CD8-positive, alpha-beta memory T cell (primary cell): ENCODE measurements around the gene SYT17. TPM values are rescaled to one million over a fixed set of nuclear protein-coding genes. Genes with fewer than 3 reads are reported as not detected.

Experiments used
- CTCF ChIA-PET: fragments of 350-600 bp; sonication (Branson Sonifier 250); formaldehyde crosslinking; loops from one replicate; lab custom pipeline; 2021; ENCODE audit warnings: antibody characterized with exemption; lab: Charles Lee
- POLR2A ChIA-PET: fragments of 350-600 bp; sonication (Branson Sonifier 250); formaldehyde crosslinking; loops from one replicate; lab custom pipeline; 2021; ENCODE audit warnings: antibody characterized with exemption; lab: Charles Lee
- DNase-seq, 5 donors: peaks; one replicate each; pipeline versions ENCODE4 v3.0.0 to v3.0.0-alpha.2; 2020 to 2022; ENCODE audit warnings: mixed read lengths in 1 of 5
- H3K27ac ChIP-seq: one replicate; pipeline ENCODE4 v1.7.0; 2013; ENCODE audit warnings: low read depth, mild to moderate bottlenecking, low read length, moderate library complexity
- H3K27me3 ChIP-seq: 2 replicates; pipeline ENCODE4 v1.7.0; 2013; ENCODE audit warnings: low read length, mild to moderate bottlenecking; ENCODE audit not compliant: insufficient read depth, poor library complexity, severe bottlenecking
- H3K36me3 ChIP-seq: 2 replicates; pipeline ENCODE4 v1.7.0; 2013; ENCODE audit warnings: mild to moderate bottlenecking, low read length, moderate library complexity; ENCODE audit not compliant: insufficient read depth
- H3K4me1 ChIP-seq: 2 replicates; pipeline ENCODE4 v1.7.0; 2013; ENCODE audit warnings: mild to moderate bottlenecking, low read length, moderate library complexity; ENCODE audit not compliant: insufficient read depth
- H3K4me3 ChIP-seq: 2 replicates; pipeline ENCODE4 v1.7.0; 2013; ENCODE audit warnings: mild to moderate bottlenecking, low read length
- H3K9me3 ChIP-seq: 2 replicates; pipeline ENCODE4 v1.7.0; 2013; ENCODE audit warnings: mild to moderate bottlenecking, low read length
- H3K27ac Mint-ChIP-seq, 8 donors: one replicate each; pipeline ENCODE4 v1.8.0; 2020 to 2021; ENCODE audit warnings: mixed read lengths in 8 of 8, mild to moderate bottlenecking in 6 of 8, inconsistent platforms in 3 of 8, moderate library complexity in 3 of 8
- H3K27me3 Mint-ChIP-seq, 2 donors: one replicate each; pipeline ENCODE4 v1.8.0; 2020 to 2021; ENCODE audit warnings: mixed read lengths in 2 of 2, mild to moderate bottlenecking in 1 of 2, moderate library complexity in 1 of 2
- H3K36me3 Mint-ChIP-seq, 3 donors: one replicate each; pipeline ENCODE4 v1.8.0; 2020 to 2021; ENCODE audit warnings: mixed read lengths in 3 of 3, inconsistent platforms in 1 of 3, mild to moderate bottlenecking in 1 of 3
- H3K4me1 Mint-ChIP-seq, 3 donors: one replicate each; pipeline ENCODE4 v1.8.0; 2020 to 2021; ENCODE audit warnings: mixed read lengths in 3 of 3, inconsistent platforms in 1 of 3, mild to moderate bottlenecking in 1 of 3
- H3K4me3 Mint-ChIP-seq, 7 donors: one replicate each; pipeline ENCODE4 v1.8.0; 2020 to 2021; ENCODE audit warnings: mixed read lengths in 7 of 7, mild to moderate bottlenecking in 6 of 7, moderate library complexity in 4 of 7, inconsistent platforms in 2 of 7
- H3K9me3 Mint-ChIP-seq, 5 donors: one replicate each; pipeline ENCODE4 v1.8.0; 2020 to 2022; ENCODE audit warnings: mixed read lengths in 5 of 5, mild to moderate bottlenecking in 3 of 5, moderate library complexity in 2 of 5, inconsistent platforms in 1 of 5
- polyA plus RNA-seq: library from polyadenylated mRNA; unstranded; fragments of 300-500 nt; fragmentation: Illumina TruSeq; gene quantifications from one replicate; pipeline ENCODE4 v1.2.3, GENCODE V29; 2021
- total RNA-seq, 2 experiments: library from RNA; stranded (reverse); gene quantifications; one replicate each; pipeline ENCODE4 v1.2.3, GENCODE V29; 2021

The SYT17 gene
- total and polyA plus RNA-seq, 3 experiments from 2014 or later, result not detected

- Mint-ChIP-seq H3K4me3 (no peak overlapping the region), H3K4me1 (no peaks in the 10 kb centered on the region), H3K36me3 (no peaks in the 10 kb centered on the region), H3K27ac (no peak overlapping the region), H3K27me3 (peaks cover 3 to 6% of the 10 kb centered on the region in 2 donors), H3K9me3 (peaks cover 0 to 6% (median 2%) of the 10 kb centered on the region in 5 donors)
- Histone ChIP-seq H3K27me3 (no peaks in the 10 kb centered on the region), H3K4me3 (no peak overlapping the region), H3K9me3 (no peaks in the 10 kb centered on the region), H3K36me3 (no peaks in the 10 kb centered on the region), H3K27ac (no peak overlapping the region), H3K4me1 (no peaks in the 10 kb centered on the region)
- POLR2A ChIA-PET, result no interaction called here
- no peak for DNase-seq
- CTCF ChIA-PET, result no interaction called here
These were observed 20.4 kb downstream of the SYT17 start for GRCh38 chr16:19188406-19188805.

DNA sequence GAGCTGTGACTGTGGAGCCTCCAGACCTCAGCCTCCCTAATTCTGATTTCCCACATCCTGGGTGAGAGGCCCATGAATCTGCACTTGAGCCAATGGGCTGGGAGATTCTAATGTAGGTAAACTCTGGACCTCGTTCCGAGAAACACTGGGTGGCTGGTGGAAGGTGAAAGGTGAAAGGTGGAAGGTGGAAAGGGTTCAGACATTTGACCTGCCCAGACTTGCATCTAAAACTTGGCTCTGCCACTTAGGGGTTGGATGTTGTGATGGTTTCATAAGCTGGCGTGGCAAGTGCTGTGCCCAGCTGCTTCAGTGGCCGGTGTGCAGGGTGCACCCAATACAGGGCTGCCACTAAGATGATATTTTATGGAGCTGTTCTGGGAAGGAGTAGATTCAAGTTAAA, 24.8 kb downstream of the SYT17 start:
- H3K27me3 Mint-ChIP-seq, result peaks cover 6 to 10% of the 10 kb centered on the region in 2 donors
- ChIA-PET CTCF (no interaction called here), POLR2A (no interaction called here)
- DNase-seq, result no peak
- H3K27me3 ChIP-seq, result no peaks in the 10 kb centered on the region
- H3K4me1 ChIP-seq, result no peaks in the 10 kb centered on the region
- no peaks in the 10 kb centered on the region for H3K36me3 Mint-ChIP-seq
- no peak overlapping the region for H3K27ac ChIP-seq
- no peak overlapping the region for H3K4me3 Mint-ChIP-seq
- H3K4me1 Mint-ChIP-seq, result no peaks in the 10 kb centered on the region
- H3K9me3 ChIP-seq, result no peaks in the 10 kb centered on the region
- H3K27ac Mint-ChIP-seq, result no peak overlapping the region
- H3K9me3 Mint-ChIP-seq, result peaks cover 0 to 6% (median 3%) of the 10 kb centered on the region in 5 donors
- H3K36me3 ChIP-seq, result no peaks in the 10 kb centered on the region
- H3K4me3 ChIP-seq, result no peak overlapping the region

DNA sequence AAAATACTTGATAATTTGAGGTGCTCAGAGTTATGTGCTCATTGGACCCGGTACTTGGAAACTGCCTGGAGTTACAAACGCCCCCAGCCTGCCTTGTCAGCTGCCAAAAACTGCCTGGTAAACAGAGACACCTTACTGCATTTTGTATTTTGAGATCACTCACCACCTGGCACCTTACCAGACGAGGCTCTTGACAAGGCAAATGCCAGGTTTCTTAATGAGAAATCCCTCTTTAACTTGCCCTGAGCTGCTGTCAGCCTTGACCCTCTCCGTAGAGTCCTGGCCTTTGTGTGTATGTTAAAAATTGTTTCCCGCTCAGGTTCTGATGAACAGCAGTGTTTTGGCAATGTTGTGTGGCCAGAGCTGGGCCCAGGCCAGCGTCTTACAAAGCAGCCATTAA, 28.8 kb downstream of the SYT17 start:
- CTCF ChIA-PET, result no interaction called here
- no peaks in the 10 kb centered on the region for H3K36me3 ChIP-seq
- no peak overlapping the region for H3K27ac ChIP-seq
- H3K4me3 ChIP-seq, result no peak overlapping the region
- H3K27ac Mint-ChIP-seq, result no peak overlapping the region
- H3K4me1 ChIP-seq, result no peaks in the 10 kb centered on the region
- no peaks in the 10 kb centered on the region for H3K4me1 Mint-ChIP-seq
- no peaks in the 10 kb centered on the region for H3K9me3 ChIP-seq
- H3K27me3 ChIP-seq, result no peaks in the 10 kb centered on the region
- no peak for DNase-seq
- POLR2A ChIA-PET, result no interaction called here
- H3K27me3 Mint-ChIP-seq, result peaks cover 3 to 7% of the 10 kb centered on the region in 2 donors
- H3K9me3 Mint-ChIP-seq, result peaks cover 6 to 9% (median 8%) of the 10 kb centered on the region in 5 donors
- H3K36me3 Mint-ChIP-seq, result no peaks in the 10 kb centered on the region
- no peak overlapping the region for H3K4me3 Mint-ChIP-seq

- H3K4me1 Mint-ChIP-seq, result no peaks in the 10 kb centered on the region
- no peak overlapping the region for H3K27ac ChIP-seq
- peaks cover 0 to 3% (median 0%) of the 10 kb centered on the region in 3 donors for H3K36me3 Mint-ChIP-seq
- H3K4me1 ChIP-seq, result no peaks in the 10 kb centered on the region
- DNase-seq, result no peak
- H3K9me3 ChIP-seq, result no peaks in the 10 kb centered on the region
- ChIA-PET CTCF (no interaction called here), POLR2A (no interaction called here)
- no peak overlapping the region for H3K4me3 ChIP-seq
- no peak overlapping the region for H3K27ac Mint-ChIP-seq
- no peaks in the 10 kb centered on the region for H3K36me3 ChIP-seq
- H3K27me3 Mint-ChIP-seq, result peaks cover 15 to 19% of the 10 kb centered on the region in 2 donors
- no peaks in the 10 kb centered on the region for H3K27me3 ChIP-seq
- peaks cover 2 to 12% (median 8%) of the 10 kb centered on the region in 5 donors for H3K9me3 Mint-ChIP-seq
- no peak overlapping the region for H3K4me3 Mint-ChIP-seq
These were observed 35.4 kb downstream of the SYT17 start for GRCh38 chr16:19203374-19203966.

GRCh38 chr16:19210280-19210924, 42.4 kb downstream of the SYT17 start:
- POLR2A ChIA-PET, result no interaction called here
- DNase-seq, result no peak
- peaks cover 0 to 3% (median 2%) of the 10 kb centered on the region in 3 donors for H3K36me3 Mint-ChIP-seq
- no peaks in the 10 kb centered on the region for H3K4me1 Mint-ChIP-seq
- Histone ChIP-seq H3K9me3 (no peaks in the 10 kb centered on the region), H3K27ac (no peak overlapping the region), H3K27me3 (no peaks in the 10 kb centered on the region), H3K36me3 (no peaks in the 10 kb centered on the region), H3K4me1 (no peaks in the 10 kb centered on the region), H3K4me3 (no peak overlapping the region)
- H3K9me3 Mint-ChIP-seq, result peaks cover 0 to 5% (median 5%) of the 10 kb centered on the region in 5 donors
- peaks cover 11 to 16% of the 10 kb centered on the region in 2 donors for H3K27me3 Mint-ChIP-seq
- CTCF ChIA-PET, result no interaction called here
- H3K27ac Mint-ChIP-seq, result no peak overlapping the region
- H3K4me3 Mint-ChIP-seq, result no peak overlapping the region

DNA sequence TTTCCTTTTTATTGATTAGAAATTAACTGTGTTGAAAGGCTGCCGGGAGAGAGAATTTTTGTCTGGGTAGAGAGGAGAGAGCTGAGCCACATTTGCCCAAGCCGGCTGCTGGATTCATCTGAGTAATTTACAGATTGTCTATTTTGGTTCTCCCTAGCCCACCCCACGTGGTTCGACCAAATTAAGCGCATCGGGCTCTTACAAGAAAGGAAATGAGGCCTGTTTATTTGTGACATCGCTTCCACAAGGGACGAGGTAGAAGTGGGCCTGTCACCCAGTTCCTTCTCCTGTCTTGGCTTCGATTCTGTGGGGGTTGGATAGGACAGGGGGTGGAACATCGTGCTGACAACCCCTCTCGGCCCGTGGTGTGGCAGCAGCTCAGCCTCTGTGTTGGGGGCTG, 42.9 kb downstream of the SYT17 start:
- H3K27ac ChIP-seq, result no peak overlapping the region
- H3K27ac Mint-ChIP-seq, result no peak overlapping the region

GRCh38 chr16:19212059-19212458, 44.0 kb downstream of the SYT17 start:
- no peak overlapping the region for H3K4me3 ChIP-seq
- no peak overlapping the region for H3K27ac ChIP-seq
- no peaks in the 10 kb centered on the region for H3K9me3 ChIP-seq
- Mint-ChIP-seq H3K27me3 (peaks cover 4 to 9% of the 10 kb centered on the region in 2 donors), H3K4me1 (no peaks in the 10 kb centered on the region), H3K27ac (no peak overlapping the region), H3K9me3 (peaks cover 0 to 12% (median 7%) of the 10 kb centered on the region in 5 donors), H3K4me3 (no peak overlapping the region), H3K36me3 (peaks cover 0 to 3% (median 2%) of the 10 kb centered on the region in 3 donors)
- H3K36me3 ChIP-seq, result no peaks in the 10 kb centered on the region
- ChIA-PET CTCF (no interaction called here), POLR2A (no interaction called here)
- H3K4me1 ChIP-seq, result no peaks in the 10 kb centered on the region
- DNase-seq, result no peak
- H3K27me3 ChIP-seq, result no peaks in the 10 kb centered on the region

More for the DNA sequence above, 42.9 kb downstream of the SYT17 start:
- no peaks in the 10 kb centered on the region for H3K27me3 ChIP-seq
- Mint-ChIP-seq H3K36me3 (peaks cover 0 to 3% (median 2%) of the 10 kb centered on the region in 3 donors), H3K4me1 (no peaks in the 10 kb centered on the region), H3K4me3 (no peak overlapping the region), H3K9me3 (peaks cover 0 to 7% (median 5%) of the 10 kb centered on the region in 5 donors), H3K27me3 (peaks cover 9 to 13% of the 10 kb centered on the region in 2 donors)
- ChIA-PET CTCF (no interaction called here), POLR2A (no interaction called here)
- no peak overlapping the region for H3K4me3 ChIP-seq
- no peaks in the 10 kb centered on the region for H3K9me3 ChIP-seq
- no peaks in the 10 kb centered on the region for H3K4me1 ChIP-seq
- H3K36me3 ChIP-seq, result no peaks in the 10 kb centered on the region
- no peak for DNase-seq

- no peaks in the 10 kb centered on the region for H3K4me1 Mint-ChIP-seq
- CTCF ChIA-PET, result no interaction called here
- DNase-seq, result no peak
- Histone ChIP-seq H3K9me3 (no peaks in the 10 kb centered on the region), H3K4me3 (no peak overlapping the region), H3K27ac (no peak overlapping the region), H3K36me3 (no peaks in the 10 kb centered on the region), H3K4me1 (no peaks in the 10 kb centered on the region), H3K27me3 (no peaks in the 10 kb centered on the region)
- H3K27me3 Mint-ChIP-seq, result peaks cover 4 to 9% of the 10 kb centered on the region in 2 donors
- no peak overlapping the region for H3K27ac Mint-ChIP-seq
- H3K4me3 Mint-ChIP-seq, result no peak overlapping the region
- peaks cover 0 to 14% (median 7%) of the 10 kb centered on the region in 5 donors for H3K9me3 Mint-ChIP-seq
- H3K36me3 Mint-ChIP-seq, result peaks cover 0 to 2% (median 0%) of the 10 kb centered on the region in 3 donors
- POLR2A ChIA-PET, result no interaction called here
These were observed 45.8 kb downstream of the SYT17 start for GRCh38 chr16:19213885-19214284.
